MG63 (cell line): ENCODE measurements around the gene GUCY1A2. TPM values are rescaled to one million over a fixed set of nuclear protein-coding genes. Genes with fewer than 3 reads are reported as not detected.
"Not testable (repeated sequence)": the region's sequence is repeated elsewhere in the genome, so short reads cannot be mapped to it uniquely, and the experiment has no call there.

Experiments
- DNase-seq: peaks from one replicate; pipeline ENCODE4 v3.0.0-alpha.2; 2020
- H3K27me3 ChIP-seq: fragments of 250-450 bp; sonication (Bioruptor Pico); 2 replicates; pipeline ENCODE4 v1.5.1; 2020; ENCODE audit warnings: mild to moderate bottlenecking, moderate library complexity
- H3K36me3 ChIP-seq: fragments of 250-450 bp; sonication (Bioruptor Pico); 2 replicates; pipeline ENCODE4 v1.5.1; 2020; ENCODE audit warnings: mild to moderate bottlenecking, moderate library complexity
- H3K4me3 ChIP-seq: fragments of 250-450 bp; sonication (Bioruptor Pico); 2 replicates; pipeline ENCODE4 v1.5.1; 2020; ENCODE audit warnings: mild to moderate bottlenecking, moderate library complexity
- H3K9me3 ChIP-seq: fragments of 250-450 bp; sonication (Bioruptor Pico); 2 replicates; pipeline ENCODE4 v1.5.1; 2020; ENCODE audit warnings: mild to moderate bottlenecking, moderate library complexity
- total RNA-seq: library from RNA; depleted of rRNA; stranded (reverse); fragments of >200 nt; shearing (Covaris generic); gene quantifications from 2 replicates; pipeline ENCODE4 v1.2.3, GENCODE V29; 2014; ENCODE audit warnings: low replicate concordance; rRNA removed

GUCY1A2 gene
- 3.2 and 5.2 TPM in 2 replicates for total RNA-seq

DNA sequence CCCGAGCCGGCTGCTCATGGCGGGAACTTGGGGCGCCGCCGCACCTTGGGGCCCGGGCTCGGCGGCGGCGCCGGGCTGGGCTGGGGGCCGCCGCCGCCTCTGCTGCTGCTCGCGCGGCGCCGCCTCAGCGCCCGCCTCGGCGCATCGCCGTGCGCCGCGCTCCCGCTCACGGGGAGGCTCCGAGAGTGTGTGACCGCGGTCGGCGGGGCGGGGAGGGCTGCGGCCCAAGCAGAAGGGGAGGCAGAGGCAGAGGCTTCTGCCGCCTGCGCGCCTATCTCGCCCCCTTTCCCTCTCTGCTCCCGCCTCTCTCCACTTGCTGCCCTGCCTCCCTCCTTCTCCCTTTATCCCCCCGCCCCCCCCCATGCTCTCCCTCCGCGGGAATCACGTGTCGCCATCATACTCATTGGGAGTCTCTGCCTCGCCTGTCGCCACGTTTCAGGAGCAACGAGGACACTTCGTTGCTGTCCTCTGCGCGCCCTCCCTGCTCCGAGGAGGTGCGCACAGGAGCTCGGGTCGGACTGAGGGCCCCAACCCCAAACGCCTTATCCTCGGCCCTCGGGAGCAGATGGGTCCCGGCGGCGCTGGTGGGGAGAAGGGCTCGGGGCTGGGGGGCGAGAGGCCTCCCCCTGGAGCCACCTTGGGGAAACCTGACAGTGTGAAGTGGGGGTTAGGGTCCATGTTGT lies at the start of gene GUCY1A2:
Gene GUCY1A2, minus strand, starts transcription at position 258 of the 683 bp plus-strand sequence. CDS start 421 bp downstream, outside the sequence.
- Histone ChIP-seq H3K36me3 (no peaks in the 10 kb centered on the region), H3K9me3 (no peaks in the 10 kb centered on the region), H3K27me3 (peaks cover 11% of the 10 kb centered on the region), H3K4me3 (peak within 1 kb of the TSS; percentile 51)
- DNase-seq, result peak; percentile 43

DNA sequence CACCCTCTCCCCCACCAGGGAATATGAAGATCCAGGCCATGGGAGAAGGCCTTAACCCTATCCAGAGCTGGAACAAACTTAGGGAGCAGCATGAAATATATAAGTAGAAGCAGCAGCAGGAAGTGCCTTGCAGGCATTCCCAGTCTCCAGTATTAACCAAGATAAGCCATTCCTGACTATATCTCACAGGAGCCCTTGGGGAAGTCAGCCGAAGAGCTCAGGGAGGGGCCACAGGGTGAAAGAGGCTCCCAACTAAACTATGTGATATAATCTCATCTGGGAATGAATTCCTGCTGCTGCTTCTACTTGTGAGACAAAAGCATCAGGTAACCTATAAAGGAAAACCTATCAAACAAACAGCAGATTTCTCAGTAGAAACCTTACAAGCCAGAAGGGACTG lies 36.1 kb upstream of the GUCY1A2 start:
- Histone ChIP-seq H3K36me3 (no peaks in the 10 kb centered on the region), H3K27me3 (no peaks in the 10 kb centered on the region), H3K9me3 (peaks cover 13% of the 10 kb centered on the region), H3K4me3 (no peak overlapping the region)
- no peak for DNase-seq

DNA sequence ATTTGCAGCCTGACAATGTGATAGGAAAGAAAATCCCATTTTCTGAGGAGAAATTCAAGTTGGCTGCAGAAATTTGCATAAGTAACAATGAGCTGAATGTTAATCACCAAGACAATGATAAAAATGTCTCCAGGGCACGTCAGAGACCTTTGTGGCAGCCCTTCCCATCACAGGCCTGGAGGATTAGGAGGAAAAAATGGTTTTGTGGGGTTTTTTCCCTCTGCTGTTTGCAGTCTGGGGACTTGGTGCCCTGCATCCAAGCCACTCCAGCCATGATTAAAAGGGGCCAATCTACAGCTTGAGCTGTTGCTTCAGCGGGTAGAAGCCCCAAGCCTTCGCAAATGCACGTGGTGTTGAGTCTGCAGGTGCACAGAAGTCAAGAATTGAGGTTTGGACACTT lies 33.1 kb upstream of the GUCY1A2 start:
- not testable (repeated sequence) for H3K36me3 ChIP-seq, DNase-seq, H3K27me3 ChIP-seq, H3K4me3 ChIP-seq
- peaks cover 13% of the 10 kb centered on the region for H3K9me3 ChIP-seq

DNA sequence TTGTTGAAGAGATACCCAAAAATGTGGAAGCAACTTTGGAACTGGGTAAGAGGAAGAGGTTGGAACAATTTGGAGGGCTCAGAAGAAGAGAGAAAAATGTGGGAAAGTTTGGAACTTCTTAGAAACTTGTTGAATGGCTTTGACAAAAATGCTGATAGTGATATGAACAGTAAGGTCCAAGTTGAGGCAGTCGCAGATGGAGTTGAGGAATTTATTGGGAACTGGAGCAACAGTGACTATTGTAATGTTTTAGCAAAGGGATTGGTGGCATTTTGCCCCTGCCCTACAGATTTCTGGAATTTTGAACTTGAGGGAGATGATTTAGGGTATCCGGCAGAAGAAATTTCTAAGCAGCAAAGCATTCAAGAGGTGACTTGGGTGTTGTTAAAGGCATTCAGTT lies 32.6 kb upstream of the GUCY1A2 start:
- not testable (repeated sequence) for DNase-seq, H3K27me3 ChIP-seq, H3K36me3 ChIP-seq, H3K4me3 ChIP-seq
- H3K9me3 ChIP-seq, result peaks cover 13% of the 10 kb centered on the region

DNA sequence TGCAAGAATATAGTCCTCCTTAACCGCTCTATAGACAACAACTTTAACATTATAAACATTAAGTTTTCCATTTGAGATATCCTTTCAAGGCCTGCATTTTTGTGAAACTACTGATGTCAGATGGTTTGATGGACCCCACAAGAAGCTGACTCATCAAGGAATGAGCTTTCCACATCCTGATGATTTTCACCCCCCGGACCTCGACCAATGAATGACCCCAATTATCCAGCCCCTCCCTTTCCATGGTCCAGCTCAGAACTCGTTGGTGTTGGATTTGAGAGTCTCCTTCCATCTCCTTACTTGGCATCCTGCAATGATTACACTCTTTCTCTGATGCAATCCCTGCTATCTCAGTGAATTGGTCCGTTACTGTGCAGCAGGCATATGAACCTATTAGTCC lies 31.8 kb upstream of the GUCY1A2 start:
- Histone ChIP-seq H3K9me3 (peaks cover 13% of the 10 kb centered on the region), H3K4me3 (no peak overlapping the region), H3K36me3 (no peaks in the 10 kb centered on the region), H3K27me3 (no peaks in the 10 kb centered on the region)
- DNase-seq, result no peak

GRCh38 chr11:107044503-107044902 lies 26.2 kb upstream of the GUCY1A2 start:
- H3K9me3 ChIP-seq, result peaks cover 5% of the 10 kb centered on the region; the same call in 1 of the 2 replicates
- H3K36me3 ChIP-seq, result no peaks in the 10 kb centered on the region
- no peak for DNase-seq
- no peaks in the 10 kb centered on the region for H3K27me3 ChIP-seq
- H3K4me3 ChIP-seq, result no peak overlapping the region

- DNase-seq, result peak; percentile 55
Observed at GRCh38 chr11:107043242-107044006, 25.1 kb upstream of the GUCY1A2 start.

DNA sequence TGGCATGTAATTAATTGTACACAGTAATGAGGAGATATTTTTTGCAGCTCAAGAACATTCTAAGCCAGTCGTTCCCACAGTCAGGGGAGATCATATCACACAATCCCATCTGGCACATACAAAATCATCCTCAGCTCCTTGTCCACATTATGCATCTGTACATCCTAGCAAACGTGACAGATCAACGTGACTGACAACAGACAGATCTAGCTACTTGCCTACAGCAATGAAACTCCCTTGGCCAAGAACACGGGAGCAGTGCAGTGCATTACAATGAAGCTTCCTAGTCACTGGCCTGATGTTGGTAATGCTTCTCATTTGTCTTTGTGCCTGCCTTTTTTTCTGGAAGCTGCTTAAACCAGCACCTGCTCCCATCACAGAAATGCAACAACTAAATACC lies 24.5 kb upstream of the GUCY1A2 start:
- no peaks in the 10 kb centered on the region for H3K36me3 ChIP-seq
- DNase-seq, result no peak
- no peak overlapping the region for H3K4me3 ChIP-seq
- H3K27me3 ChIP-seq, result no peaks in the 10 kb centered on the region
- peaks cover 5% of the 10 kb centered on the region; the same call in 1 of the 2 replicates for H3K9me3 ChIP-seq

More at GRCh38 chr11:107043242-107044006, 25.1 kb upstream of the GUCY1A2 start:
- H3K36me3 ChIP-seq, result no peaks in the 10 kb centered on the region
- no peaks in the 10 kb centered on the region for H3K27me3 ChIP-seq
- H3K9me3 ChIP-seq, result peaks cover 5% of the 10 kb centered on the region; the same call in 1 of the 2 replicates
- no peak overlapping the region for H3K4me3 ChIP-seq

GRCh38 chr11:107041088-107041444 lies 22.8 kb upstream of the GUCY1A2 start:
- DNase-seq, result peak; percentile 15
- H3K36me3 ChIP-seq, result no peaks in the 10 kb centered on the region

DNA sequence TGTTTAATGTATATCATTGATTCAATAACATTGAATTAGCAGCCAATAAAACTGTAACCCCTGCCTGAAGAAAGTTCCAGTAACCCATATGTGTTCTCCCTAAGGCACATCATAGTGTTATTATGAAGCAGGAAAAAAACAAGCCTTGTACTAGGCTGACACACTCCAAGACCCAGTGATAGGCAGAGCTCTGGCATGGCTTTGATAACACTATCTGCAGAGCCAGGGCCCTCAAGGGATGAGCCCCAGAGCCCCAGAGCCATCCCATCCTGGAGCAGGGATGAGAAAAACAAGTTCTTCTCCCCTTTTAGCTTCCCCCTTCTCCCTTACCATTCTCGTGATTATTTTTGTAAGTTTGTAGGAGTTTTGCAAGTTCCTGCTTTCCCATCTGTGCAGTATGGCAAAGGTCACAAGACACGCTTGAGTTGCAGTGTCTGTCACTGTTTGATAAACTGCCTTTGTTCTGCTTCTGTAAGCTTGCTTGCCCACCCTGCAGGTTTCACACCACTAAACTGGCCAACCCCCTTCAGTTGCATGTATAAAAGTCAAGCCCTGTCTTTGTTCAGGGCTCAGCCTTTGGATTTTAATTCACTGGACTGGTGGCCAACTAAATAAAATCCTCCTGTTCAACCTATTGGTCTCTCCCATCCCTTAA lies 22.3 kb upstream of the GUCY1A2 start:
- Histone ChIP-seq H3K4me3 (no peak overlapping the region), H3K9me3 (peaks cover 5% of the 10 kb centered on the region; the same call in 1 of the 2 replicates), H3K27me3 (no peaks in the 10 kb centered on the region), H3K36me3 (no peaks in the 10 kb centered on the region)
- no peak for DNase-seq

More at GRCh38 chr11:107041088-107041444, 22.8 kb upstream of the GUCY1A2 start:
- no peak overlapping the region for H3K4me3 ChIP-seq
- H3K9me3 ChIP-seq, result peaks cover 5% of the 10 kb centered on the region; the same call in 1 of the 2 replicates
- H3K27me3 ChIP-seq, result no peaks in the 10 kb centered on the region

DNA sequence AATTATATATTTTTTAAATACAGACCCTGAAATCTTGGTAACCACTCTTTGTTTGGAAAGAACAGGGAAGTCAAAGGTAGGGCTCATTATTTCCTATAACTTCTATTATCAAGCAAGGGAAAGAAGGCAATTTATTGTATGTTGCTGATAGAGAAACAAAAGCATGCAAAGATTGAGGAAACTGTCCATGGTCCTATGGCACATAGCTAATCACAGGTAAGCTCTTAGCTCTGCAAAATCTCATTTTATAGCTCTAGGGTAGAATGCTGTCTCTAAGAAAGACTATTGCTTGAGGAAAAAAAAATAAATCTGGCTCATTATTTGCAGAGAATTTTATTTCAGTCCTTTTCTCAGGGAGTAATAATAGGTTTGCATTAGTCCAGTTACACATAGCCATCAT lies 7.4 kb upstream of the GUCY1A2 start:
- H3K36me3 ChIP-seq, result no peaks in the 10 kb centered on the region
- no peaks in the 10 kb centered on the region for H3K27me3 ChIP-seq
- no peak overlapping the region for H3K4me3 ChIP-seq
- no peaks in the 10 kb centered on the region for H3K9me3 ChIP-seq
- no peak for DNase-seq

GRCh38 chr11:107020594-107020993 lies 2.3 kb upstream of the GUCY1A2 start:
- peaks cover 11% of the 10 kb centered on the region for H3K27me3 ChIP-seq
- H3K9me3 ChIP-seq, result no peaks in the 10 kb centered on the region
- DNase-seq, result no peak
- no peak overlapping the region for H3K4me3 ChIP-seq
- H3K36me3 ChIP-seq, result no peaks in the 10 kb centered on the region

GRCh38 chr11:107018902-107019493 lies 722 bp upstream of the GUCY1A2 start:
- peak; percentile 72 for DNase-seq
- H3K27me3 ChIP-seq, result peaks cover 11% of the 10 kb centered on the region

GRCh38 chr11:107017433-107018218 lies 650 bp downstream of the GUCY1A2 start:
- peak overlapping the region; percentile 51 for H3K4me3 ChIP-seq
- no peaks in the 10 kb centered on the region for H3K36me3 ChIP-seq
- peak; percentile 64 for DNase-seq
- H3K27me3 ChIP-seq, result peaks cover 11% of the 10 kb centered on the region
- H3K9me3 ChIP-seq, result no peaks in the 10 kb centered on the region

More at GRCh38 chr11:107018902-107019493, 722 bp upstream of the GUCY1A2 start:
- Histone ChIP-seq H3K4me3 (peak overlapping the region; percentile 37), H3K36me3 (no peaks in the 10 kb centered on the region), H3K9me3 (no peaks in the 10 kb centered on the region)

GRCh38 chr11:107017104-107017432 lies 1.2 kb downstream of the GUCY1A2 start:
- H3K9me3 ChIP-seq, result no peaks in the 10 kb centered on the region
- H3K27me3 ChIP-seq, result peaks cover 11% of the 10 kb centered on the region
- no peak for DNase-seq
- no peaks in the 10 kb centered on the region for H3K36me3 ChIP-seq
- peak overlapping the region; percentile 51 for H3K4me3 ChIP-seq

DNA sequence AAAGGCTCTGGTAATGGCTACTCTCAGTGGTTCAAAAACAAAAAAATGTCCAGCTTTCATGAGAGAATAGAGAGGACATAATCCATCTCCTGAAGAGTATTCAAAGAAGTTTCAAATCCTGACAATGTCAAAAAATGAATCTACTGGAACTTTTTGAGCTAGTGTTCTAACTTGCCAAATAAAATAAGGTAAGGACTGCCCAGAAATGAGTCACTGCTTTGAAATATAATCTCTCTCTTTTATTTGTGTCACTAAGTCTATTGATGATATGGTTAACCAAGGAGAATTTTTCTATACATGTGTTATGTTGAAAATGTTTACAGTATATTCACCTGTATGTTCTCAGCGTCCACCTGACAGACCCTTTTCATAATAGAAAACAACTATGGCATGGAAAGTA lies 3.4 kb downstream of the GUCY1A2 start:
- Histone ChIP-seq H3K4me3 (no peak overlapping the region), H3K36me3 (no peaks in the 10 kb centered on the region), H3K27me3 (peaks cover 8% of the 10 kb centered on the region; the same call in 1 of the 2 replicates), H3K9me3 (no peaks in the 10 kb centered on the region)
- DNase-seq, result no peak
